Lower lobe of right lung (tissue), 2 donors: ENCODE data around the gene FTL. TPM values are rescaled to one million over a fixed set of nuclear protein-coding genes. Genes with fewer than 3 reads are reported as not detected.
A peak's percentile ranks its signal among the peaks of the same experiment; 100 is the strongest.

ENCODE experiments used
- ATAC-seq, 2 donors: fragments of 200-7000 bp; cut with Tn5 transposase; one replicate each; pipeline ENCODE4 v1.9.1; 2020 to 2022; ENCODE audit warnings: mild to moderate bottlenecking in 2 of 2, moderate library complexity in 2 of 2
- DNase-seq: peaks from one replicate; pipeline ENCODE4 v3.0.0-alpha.2; 2020
- H3K27ac ChIP-seq: fragments of 200-600 bp; one replicate; pipeline ENCODE4 v1.8.0; 2022
- H3K27me3 ChIP-seq: fragments of 200-600 bp; one replicate; pipeline ENCODE4 v1.8.0; 2022; ENCODE audit warnings: low read depth
- H3K36me3 ChIP-seq: fragments of 200-600 bp; one replicate; pipeline ENCODE4 v1.8.0; 2022; ENCODE audit warnings: mild to moderate bottlenecking
- H3K4me1 ChIP-seq: fragments of 200-600 bp; one replicate; pipeline ENCODE4 v1.8.0; 2022
- H3K4me3 ChIP-seq: fragments of 200-600 bp; one replicate; pipeline ENCODE4 v1.8.0; 2022; ENCODE audit warnings: mild to moderate bottlenecking
- H3K9me3 ChIP-seq: fragments of 200-600 bp; one replicate; pipeline ENCODE4 v1.8.0; 2022
- intact Hi-C: fragments of 100-400 bp; cut with DNase I; formaldehyde crosslinking; loops from one replicate; pipeline ENCODE4 v1.11.0; 2022
- total RNA-seq: library from RNA; stranded (reverse); fragmentation: NEBNext Ultra II Directional; extraction: Animal tissue kit (Norgen Biotek cat#: 25700); gene quantifications from one replicate; pipeline ENCODE4 v1.2.1, GENCODE V29; 2021
- TF ChIP-seq, protein P1 (sequence below): fragments of 200-600 bp; IDR thresholded peaks from one replicate; pipeline ENCODE4 v1.8.0; 2022; ENCODE audit warnings: antibody characterized with exemption, mild to moderate bottlenecking
- donor health status: DM: no; HTN: yes; CAD: no; lungs with severe emphysema.

FTL gene
- total RNA-seq, 1 donor from 2014 or later, result 9,799 TPM

- Histone ChIP-seq H3K9me3 (no peaks in the 10 kb centered on the region), H3K4me1 (peaks cover 21% of the 10 kb centered on the region), H3K27ac (peak overlapping the region; percentile 69), H3K27me3 (no peaks in the 10 kb centered on the region), H3K36me3 (no peaks in the 10 kb centered on the region), H3K4me3 (no peak overlapping the region)
- TF ChIP-seq, protein P1, sequence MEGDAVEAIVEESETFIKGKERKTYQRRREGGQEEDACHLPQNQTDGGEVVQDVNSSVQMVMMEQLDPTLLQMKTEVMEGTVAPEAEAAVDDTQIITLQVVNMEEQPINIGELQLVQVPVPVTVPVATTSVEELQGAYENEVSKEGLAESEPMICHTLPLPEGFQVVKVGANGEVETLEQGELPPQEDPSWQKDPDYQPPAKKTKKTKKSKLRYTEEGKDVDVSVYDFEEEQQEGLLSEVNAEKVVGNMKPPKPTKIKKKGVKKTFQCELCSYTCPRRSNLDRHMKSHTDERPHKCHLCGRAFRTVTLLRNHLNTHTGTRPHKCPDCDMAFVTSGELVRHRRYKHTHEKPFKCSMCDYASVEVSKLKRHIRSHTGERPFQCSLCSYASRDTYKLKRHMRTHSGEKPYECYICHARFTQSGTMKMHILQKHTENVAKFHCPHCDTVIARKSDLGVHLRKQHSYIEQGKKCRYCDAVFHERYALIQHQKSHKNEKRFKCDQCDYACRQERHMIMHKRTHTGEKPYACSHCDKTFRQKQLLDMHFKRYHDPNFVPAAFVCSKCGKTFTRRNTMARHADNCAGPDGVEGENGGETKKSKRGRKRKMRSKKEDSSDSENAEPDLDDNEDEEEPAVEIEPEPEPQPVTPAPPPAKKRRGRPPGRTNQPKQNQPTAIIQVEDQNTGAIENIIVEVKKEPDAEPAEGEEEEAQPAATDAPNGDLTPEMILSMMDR, result no peak
- DNase-seq (peak; percentile 59), ATAC-seq (peak; percentile 75 to 80)
- intact Hi-C loops, result no loop called here
Measured at GRCh38 chr19:48928164-48929025, 36.7 kb upstream of the FTL start.

DNA sequence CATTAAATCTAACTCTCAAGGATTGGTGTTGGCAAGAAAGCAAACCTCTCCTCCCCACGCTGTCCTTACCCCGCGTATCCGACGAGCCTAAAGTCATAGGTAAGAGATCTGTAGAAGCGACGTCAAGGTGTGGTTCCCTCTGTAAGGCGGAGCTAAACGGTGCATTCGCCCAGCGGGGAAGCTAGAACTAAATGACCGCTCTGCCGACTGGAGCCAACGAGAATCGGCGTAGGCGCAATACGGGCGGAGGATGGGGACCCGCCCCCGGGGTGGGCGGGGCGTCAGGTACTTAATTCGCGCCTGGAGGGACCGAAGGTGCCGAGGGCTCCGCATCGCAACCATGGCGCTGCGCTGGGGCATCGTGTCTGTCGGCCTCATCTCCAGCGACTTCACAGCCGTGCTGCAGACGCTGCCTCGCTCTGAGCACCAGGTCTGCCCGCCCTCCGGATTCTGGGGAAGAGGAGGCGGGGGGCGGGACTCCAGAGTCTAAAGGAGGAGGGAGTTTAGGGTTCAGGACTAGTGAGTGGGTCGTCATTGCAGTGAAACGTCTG, 31.7 kb upstream of the FTL start, which contains the start of gene DHDH:
Gene DHDH, plus strand, starts transcription at position 318 of the 551 bp plus-strand sequence. Its CDS starts 23 bp downstream, at position 341.
- peak within 1 kb of the TSS; percentile 54 for H3K27ac ChIP-seq
- intact Hi-C loops, result no loop called here

DNA sequence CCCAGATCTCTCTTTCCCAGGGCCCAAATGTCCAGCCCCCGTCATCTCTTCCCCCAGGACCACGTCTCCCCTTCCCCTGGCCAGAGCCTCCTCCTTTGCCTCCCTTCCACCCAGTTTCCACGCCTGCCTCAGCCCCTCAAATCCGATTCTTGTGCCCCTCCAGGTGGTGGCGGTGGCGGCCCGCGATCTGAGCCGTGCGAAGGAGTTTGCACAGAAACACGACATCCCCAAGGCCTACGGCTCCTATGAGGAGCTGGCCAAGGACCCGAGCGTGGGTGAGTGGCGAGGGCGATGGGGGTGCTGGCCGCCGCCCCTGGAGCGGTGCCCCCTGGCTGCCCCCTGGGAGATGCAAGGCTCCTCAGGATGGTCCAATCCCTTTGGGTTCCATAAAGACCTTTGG, 30.3 kb upstream of the FTL start:
- Histone ChIP-seq H3K4me1 (peaks cover 17% of the 10 kb centered on the region), H3K4me3 (no peak overlapping the region), H3K27ac (no peak overlapping the region), H3K36me3 (no peaks in the 10 kb centered on the region), H3K9me3 (no peaks in the 10 kb centered on the region), H3K27me3 (no peaks in the 10 kb centered on the region)
- no peak for DNase-seq
- no peak for ATAC-seq
- intact Hi-C loops, result no loop called here
- TF ChIP-seq, protein P1, result no peak

More for the DNA sequence above, 31.7 kb upstream of the FTL start, which contains the start of gene DHDH:
- Histone ChIP-seq H3K9me3 (no peaks in the 10 kb centered on the region), H3K36me3 (no peaks in the 10 kb centered on the region), H3K4me3 (peak within 1 kb of the TSS; percentile 56), H3K4me1 (peaks cover 17% of the 10 kb centered on the region), H3K27me3 (no peaks in the 10 kb centered on the region)
- TF ChIP-seq, protein P1, result peak; percentile 6
- DNase-seq (peak; percentile 94), ATAC-seq (peak; percentile 95 to 96)

DNA sequence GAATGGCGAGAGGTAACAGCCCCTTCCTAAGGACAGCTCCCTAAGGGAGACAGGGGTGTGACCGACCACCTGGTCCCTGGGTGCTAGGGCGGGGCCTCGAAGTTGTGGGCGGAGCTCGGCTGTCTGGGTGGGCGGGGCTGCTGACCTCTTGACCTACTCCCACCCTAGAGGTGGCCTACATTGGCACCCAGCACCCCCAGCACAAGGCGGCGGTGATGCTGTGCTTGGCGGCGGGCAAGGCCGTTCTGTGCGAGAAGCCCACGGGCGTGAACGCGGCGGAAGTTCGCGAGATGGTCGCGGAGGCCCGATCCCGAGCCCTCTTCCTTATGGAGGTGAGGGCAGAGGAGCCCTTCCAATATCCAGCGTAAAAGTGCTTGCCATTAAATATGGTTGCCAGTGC, 29.2 kb upstream of the FTL start:
- Histone ChIP-seq H3K4me1 (peaks cover 17% of the 10 kb centered on the region), H3K27me3 (no peaks in the 10 kb centered on the region), H3K27ac (no peak overlapping the region), H3K4me3 (no peak overlapping the region), H3K9me3 (peaks cover 4% of the 10 kb centered on the region), H3K36me3 (no peaks in the 10 kb centered on the region)
- DNase-seq (no peak), ATAC-seq (no peak)
- intact Hi-C loops, result no loop called here
- TF ChIP-seq, protein P1, result no peak

- intact Hi-C loops, result no loop called here
- ATAC-seq (no peak), DNase-seq (no peak)
- no peak overlapping the region for H3K27ac ChIP-seq
- H3K9me3 ChIP-seq, result peaks cover 6% of the 10 kb centered on the region
- TF ChIP-seq, protein P1, result no peak
- no peaks in the 10 kb centered on the region for H3K27me3 ChIP-seq
- no peaks in the 10 kb centered on the region for H3K36me3 ChIP-seq
- no peak overlapping the region for H3K4me3 ChIP-seq
- peaks cover 11% of the 10 kb centered on the region for H3K4me1 ChIP-seq
Measured at GRCh38 chr19:48938256-48938655, 26.9 kb upstream of the FTL start.
